Choroid plexus epithelial cell (primary cell): ENCODE data around the gene SH3D19.
"Not testable (repeated sequence)": the region's sequence is repeated elsewhere in the genome, so short reads cannot be mapped to it uniquely, and the experiment has no call there.

Source experiments
- DNase-seq: peaks from one replicate; pipeline ENCODE4 v3.0.0-alpha.2; 2010; ENCODE audit warnings: low read depth
- H3K4me3 ChIP-seq: 2 replicates; pipeline ENCODE4 v1.5.1; 2011; ENCODE audit warnings: low read depth, mild to moderate bottlenecking, control low read depth, low read length, moderate library complexity
- TF ChIP-seq, protein P1 (sequence below): conservative IDR thresholded peaks from 2 replicates; pipeline ENCODE4 v1.5.1; 2011; ENCODE audit warnings: low read depth, mild to moderate bottlenecking, control low read depth, inconsistent platforms, low read length, moderate library complexity

The SH3D19 gene

DNA sequence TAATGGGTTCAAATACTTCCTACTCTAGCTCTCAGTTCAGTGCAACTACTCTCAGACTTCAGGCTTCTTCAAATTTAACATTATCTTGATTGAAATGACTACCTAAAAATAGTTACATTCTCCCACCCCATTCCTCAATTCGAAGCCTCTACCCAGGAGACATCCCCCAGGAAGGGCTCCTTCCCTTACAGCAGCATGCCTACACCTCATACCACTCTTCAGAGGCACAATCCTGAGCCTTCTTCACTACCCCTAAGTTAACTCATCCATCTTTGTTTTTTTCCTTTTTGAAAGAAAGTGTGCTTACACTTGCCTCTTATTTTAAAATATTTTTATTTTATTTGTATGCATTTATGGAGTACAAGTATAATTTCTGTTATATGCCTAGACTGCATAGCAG, 65.7 kb downstream of the SH3D19 start:
- no peak for DNase-seq
- TF ChIP-seq, protein P1, sequence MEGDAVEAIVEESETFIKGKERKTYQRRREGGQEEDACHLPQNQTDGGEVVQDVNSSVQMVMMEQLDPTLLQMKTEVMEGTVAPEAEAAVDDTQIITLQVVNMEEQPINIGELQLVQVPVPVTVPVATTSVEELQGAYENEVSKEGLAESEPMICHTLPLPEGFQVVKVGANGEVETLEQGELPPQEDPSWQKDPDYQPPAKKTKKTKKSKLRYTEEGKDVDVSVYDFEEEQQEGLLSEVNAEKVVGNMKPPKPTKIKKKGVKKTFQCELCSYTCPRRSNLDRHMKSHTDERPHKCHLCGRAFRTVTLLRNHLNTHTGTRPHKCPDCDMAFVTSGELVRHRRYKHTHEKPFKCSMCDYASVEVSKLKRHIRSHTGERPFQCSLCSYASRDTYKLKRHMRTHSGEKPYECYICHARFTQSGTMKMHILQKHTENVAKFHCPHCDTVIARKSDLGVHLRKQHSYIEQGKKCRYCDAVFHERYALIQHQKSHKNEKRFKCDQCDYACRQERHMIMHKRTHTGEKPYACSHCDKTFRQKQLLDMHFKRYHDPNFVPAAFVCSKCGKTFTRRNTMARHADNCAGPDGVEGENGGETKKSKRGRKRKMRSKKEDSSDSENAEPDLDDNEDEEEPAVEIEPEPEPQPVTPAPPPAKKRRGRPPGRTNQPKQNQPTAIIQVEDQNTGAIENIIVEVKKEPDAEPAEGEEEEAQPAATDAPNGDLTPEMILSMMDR: no peak
- no peak overlapping the region for H3K4me3 ChIP-seq

DNA sequence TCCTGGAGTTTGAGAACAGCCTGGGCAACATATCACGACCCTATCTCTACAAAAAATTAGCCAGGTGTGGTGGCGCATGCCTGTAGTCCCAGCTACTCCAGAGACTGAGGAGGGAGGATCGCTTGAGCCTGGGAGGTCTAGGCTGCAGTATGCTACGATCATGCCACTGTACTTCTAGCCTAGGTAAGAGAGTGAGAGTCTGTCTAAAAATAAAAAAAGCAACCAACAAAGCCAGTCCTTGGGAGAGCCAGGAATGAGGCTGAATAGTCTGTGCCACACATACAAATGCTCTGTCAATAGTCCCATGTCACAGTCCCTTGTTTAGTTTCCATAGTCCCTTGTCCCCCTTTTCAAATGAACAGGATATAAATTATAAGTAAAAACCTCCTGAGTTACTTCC, 67.7 kb downstream of the SH3D19 start:
- H3K4me3 ChIP-seq: no peak overlapping the region
- TF ChIP-seq, protein P1: no peak
- DNase-seq: no peak

DNA sequence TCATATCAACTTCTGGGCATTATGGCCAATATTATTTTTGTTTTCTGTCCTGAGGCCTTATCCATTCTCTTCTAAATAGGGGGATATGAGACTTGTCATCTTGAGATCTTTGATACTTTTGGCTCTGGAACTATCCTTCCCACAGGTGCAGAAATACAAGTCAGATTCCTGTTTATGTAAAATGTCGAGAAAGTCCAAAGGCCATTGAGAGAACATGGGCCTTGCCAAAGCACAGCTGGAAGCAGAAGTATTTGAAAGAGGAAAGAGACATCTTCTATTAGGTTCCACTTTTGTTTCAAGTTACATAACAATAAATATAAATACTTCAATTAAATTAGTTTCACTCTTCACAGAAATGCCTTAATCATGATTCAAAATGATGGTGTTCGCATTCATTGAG, 69.3 kb downstream of the SH3D19 start:
- H3K4me3 ChIP-seq: no peak overlapping the region
- TF ChIP-seq, protein P1: no peak
- peak; percentile 60 for DNase-seq

DNA sequence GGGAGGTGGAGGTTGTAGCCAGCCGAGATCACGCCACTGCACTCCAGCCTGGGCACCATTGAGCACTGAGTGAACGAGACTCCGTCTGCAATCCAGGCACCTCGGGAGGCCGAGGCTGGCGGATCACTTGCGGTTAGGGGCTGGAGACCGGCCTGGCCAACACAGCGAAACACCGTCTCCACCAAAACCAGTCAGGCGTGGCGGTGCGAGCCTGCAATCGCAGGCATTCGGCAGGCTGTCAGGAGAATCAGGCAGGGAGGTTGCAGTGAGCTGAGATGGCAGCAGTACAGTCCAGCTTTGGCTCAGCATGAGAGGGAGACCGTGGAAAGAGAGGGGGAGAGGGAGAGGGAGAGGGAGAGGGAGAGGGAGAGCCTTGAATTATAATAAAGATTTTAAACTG, 69.7 kb downstream of the SH3D19 start:
- not testable (repeated sequence) for DNase-seq, H3K4me3 ChIP-seq

DNA sequence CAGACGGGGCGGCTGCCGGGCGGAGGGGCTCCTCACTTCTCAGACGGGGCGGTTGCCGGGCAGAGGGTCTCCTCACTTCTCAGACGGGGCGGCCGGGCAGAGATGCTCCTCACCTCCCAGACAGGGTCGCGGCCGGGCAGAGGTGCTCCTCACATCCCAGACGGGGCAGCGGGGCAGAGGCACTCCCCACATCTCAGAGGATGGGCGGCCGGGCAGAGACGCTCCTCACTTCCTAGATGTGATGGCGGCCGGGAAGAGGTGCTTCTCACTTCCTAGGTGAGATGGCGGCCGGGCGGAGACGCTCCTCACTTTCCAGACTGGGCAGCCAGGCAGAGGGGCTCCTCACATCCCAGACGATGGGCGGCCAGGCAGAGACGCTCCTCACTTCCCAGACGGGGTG, 70.2 kb downstream of the SH3D19 start:
- DNase-seq, H3K4me3 ChIP-seq: not testable (repeated sequence)

DNA sequence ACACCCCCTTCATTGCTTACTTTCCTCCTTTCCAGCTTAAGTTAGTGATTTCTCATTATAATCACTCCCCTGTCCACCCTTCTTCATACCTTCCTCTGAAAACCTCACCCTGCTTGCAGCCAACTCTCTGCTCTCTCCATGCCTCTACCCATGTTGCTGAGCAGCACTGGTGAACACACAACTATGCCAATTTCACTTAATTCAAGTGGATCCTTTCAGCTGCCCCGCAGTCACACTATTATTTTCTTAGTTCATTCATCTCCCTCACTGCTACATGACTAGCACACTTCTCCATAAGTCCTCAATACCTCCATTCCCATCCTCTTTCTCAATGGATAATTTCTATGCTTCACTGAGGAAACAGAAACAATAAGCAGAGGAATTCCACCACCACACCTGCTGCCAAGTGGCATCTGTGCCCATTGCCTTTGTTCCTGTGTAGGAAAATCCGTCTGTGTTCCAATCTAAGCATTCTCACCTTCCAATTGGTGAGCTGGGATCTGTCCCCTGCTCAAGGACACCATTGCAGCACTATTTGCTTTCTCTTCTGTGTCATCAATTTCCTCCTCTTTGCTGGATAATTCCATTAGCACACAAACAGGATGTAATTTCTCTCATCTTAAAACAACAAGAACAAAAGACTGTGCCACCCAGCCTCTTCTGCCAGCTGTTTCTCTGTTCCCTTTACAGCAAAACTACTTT, 73.7 kb downstream of the SH3D19 start:
- no peak overlapping the region for H3K4me3 ChIP-seq
- no peak for DNase-seq
- TF ChIP-seq, protein P1: no peak

DNA sequence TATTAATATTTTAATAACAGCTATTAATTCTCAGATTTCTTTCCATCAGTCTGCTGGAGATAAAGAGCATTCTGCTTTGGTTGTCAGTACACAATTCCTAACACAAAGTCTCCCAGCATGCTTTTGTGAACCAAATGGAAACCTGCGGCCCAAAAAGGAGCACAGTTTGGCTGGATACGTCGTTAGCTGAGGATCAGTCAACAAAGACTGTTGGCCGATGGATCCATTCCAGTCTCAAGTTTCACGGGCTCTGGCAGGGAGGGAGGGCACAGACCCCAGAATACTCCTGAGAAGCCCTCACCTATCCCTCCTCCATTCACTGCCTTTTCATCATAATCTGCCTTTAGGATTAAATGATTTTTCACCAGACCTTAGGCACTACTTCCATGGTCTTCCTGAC, 74.7 kb downstream of the SH3D19 start:
- no peak for DNase-seq
- TF ChIP-seq, protein P1: no peak
- H3K4me3 ChIP-seq: no peak overlapping the region

DNA sequence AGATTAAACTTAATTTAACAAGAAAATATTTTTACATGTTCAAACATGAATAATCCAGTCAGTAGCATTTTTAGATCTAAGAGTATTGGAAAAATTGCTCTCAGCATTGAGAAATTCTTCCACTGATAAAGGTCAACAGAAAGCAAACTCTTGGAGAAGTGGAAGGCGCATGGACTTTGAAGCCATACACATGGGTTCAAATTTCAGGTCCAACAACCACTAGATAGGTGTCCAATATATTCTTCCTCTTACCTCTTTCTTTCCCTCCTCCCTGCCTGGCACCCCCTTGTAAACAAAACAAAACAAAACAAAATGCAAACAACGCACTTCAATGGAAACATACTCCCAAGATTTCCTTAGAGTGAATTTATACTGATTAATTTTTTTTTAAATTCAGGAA, 76.9 kb downstream of the SH3D19 start:
- H3K4me3 ChIP-seq: no peak overlapping the region
- DNase-seq: no peak

More for the DNA sequence above, 76.9 kb downstream of the SH3D19 start:
- TF ChIP-seq, protein P1: no peak
